DOHH2 (cell line): Measurements from ENCODE around the gene MUC5AC.

Experiments used
- EZH2phosphoT487 ChIP-seq: fragments of 200-600 bp; sonication (generic); IDR thresholded peaks from 2 replicates; pipeline ENCODE4 v1.6.1; 2017; ENCODE audit warnings: borderline replicate concordance, mild to moderate bottlenecking, antibody characterized with exemption, low read length, moderate library complexity, mixed read lengths
- TF ChIP-seq, protein P1 (sequence below): fragments of 200-600 bp; sonication (generic); IDR thresholded peaks from one replicate; pipeline ENCODE4 v1.5.1; 2014; ENCODE audit warnings: antibody characterized with exemption, mild to moderate bottlenecking, low read depth, low read length; ENCODE audit not compliant: poor library complexity, severe bottlenecking

DNA sequence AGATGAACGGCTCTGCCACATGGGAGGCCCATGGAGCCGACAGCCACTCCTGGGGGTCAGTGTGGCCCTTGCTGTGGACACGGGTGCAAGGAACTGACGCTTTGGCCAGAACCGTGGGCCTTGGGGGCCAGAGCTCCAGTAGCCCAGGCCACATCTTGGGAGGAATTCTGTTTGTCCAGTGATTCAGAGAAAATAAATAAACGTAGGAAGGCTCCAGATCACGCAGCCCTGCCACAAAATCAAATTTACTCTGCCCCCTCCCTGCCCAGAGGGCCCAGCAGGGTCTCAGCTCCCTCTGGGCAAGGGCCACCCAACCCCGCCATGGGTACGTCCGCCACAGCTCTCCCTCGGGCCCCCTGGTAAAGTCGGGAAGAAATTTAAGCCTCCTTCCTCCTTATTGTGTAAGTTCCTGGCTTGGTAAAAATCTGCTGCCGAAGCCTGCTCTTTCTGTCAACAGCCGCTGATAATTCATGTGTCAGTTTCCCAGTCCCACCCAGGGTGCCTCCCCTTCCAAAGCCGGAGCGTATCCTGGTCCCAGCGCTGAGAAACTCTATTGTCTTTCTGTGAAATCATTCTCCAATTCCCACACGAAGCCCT is 6.9 kb upstream of the MUC5AC start:
- TF ChIP-seq, protein P1, sequence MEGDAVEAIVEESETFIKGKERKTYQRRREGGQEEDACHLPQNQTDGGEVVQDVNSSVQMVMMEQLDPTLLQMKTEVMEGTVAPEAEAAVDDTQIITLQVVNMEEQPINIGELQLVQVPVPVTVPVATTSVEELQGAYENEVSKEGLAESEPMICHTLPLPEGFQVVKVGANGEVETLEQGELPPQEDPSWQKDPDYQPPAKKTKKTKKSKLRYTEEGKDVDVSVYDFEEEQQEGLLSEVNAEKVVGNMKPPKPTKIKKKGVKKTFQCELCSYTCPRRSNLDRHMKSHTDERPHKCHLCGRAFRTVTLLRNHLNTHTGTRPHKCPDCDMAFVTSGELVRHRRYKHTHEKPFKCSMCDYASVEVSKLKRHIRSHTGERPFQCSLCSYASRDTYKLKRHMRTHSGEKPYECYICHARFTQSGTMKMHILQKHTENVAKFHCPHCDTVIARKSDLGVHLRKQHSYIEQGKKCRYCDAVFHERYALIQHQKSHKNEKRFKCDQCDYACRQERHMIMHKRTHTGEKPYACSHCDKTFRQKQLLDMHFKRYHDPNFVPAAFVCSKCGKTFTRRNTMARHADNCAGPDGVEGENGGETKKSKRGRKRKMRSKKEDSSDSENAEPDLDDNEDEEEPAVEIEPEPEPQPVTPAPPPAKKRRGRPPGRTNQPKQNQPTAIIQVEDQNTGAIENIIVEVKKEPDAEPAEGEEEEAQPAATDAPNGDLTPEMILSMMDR: no peak
- no peak for TF ChIP-seq EZH2phosphoT487
